Endothelial cell of umbilical vein (primary cell): ENCODE data around the gene GET4. TPM values are rescaled to one million over a fixed set of nuclear protein-coding genes. Genes with fewer than 3 reads are reported as not detected.

ENCODE experiments used
- BruUV-seq: library from RNA; stranded (reverse); fragments of 400-500 nt; replicated peaks from 2 replicates; lab custom pipeline; 2021; lab: Mats Ljungman, UMichigan
- CTCF ChIA-PET: fragments of 300-600, 350-600 bp; sonication (Branson Sonifier 250); formaldehyde crosslinking; loops from one replicate; lab custom pipeline; 2021; ENCODE audit warnings: antibody characterized with exemption, inconsistent platforms; lab: Charles Lee
- POLR2A ChIA-PET: fragments of 300-600, 350-600 bp; sonication (Branson Sonifier 250); formaldehyde crosslinking; loops from one replicate; lab custom pipeline; 2021; ENCODE audit warnings: antibody characterized with exemption, inconsistent platforms; lab: Charles Lee
- DNase-seq: peaks from one replicate; pipeline ENCODE4 v3.0.0-alpha.2; 2011; ENCODE audit warnings: low read depth, low spot score
- FAIRE-seq: peaks from 2 replicates; lab custom pipeline; 2011; peaks lifted over from hg19 to GRCh38; lab: Jason Lieb, UNC
- H2AFZ ChIP-seq: 2 replicates; pipeline ENCODE4 v1.6.0; 2012; ENCODE audit warnings: low read depth, low read length, control low read depth, inconsistent platforms
- H3K27ac ChIP-seq: 2 replicates; pipeline ENCODE4 v1.5.1; 2011; ENCODE audit warnings: low read depth, mild to moderate bottlenecking, control low read depth, low read length, moderate library complexity; ENCODE audit not compliant: insufficient read depth
- H3K27me3 ChIP-seq, 2 experiments: 2 replicates each; pipeline versions ENCODE4 v1.6.0 to v1.6.1; 2011; ENCODE audit warnings: low read length in 2 of 2, mixed read lengths in 1 of 2; ENCODE audit not compliant: control insufficient read depth in 2 of 2, insufficient read depth in 2 of 2
- H3K36me3 ChIP-seq, 2 experiments: 2 replicates in 1 of 2; 3 replicates in 1 of 2; pipeline ENCODE4 v1.5.1; 2011; ENCODE audit warnings: low read length in 2 of 2, mild to moderate bottlenecking in 1 of 2, moderate library complexity in 1 of 2; ENCODE audit not compliant: control insufficient read depth in 2 of 2, insufficient read depth in 2 of 2; ENCODE audit errors: extremely low read depth in 1 of 2
- H3K4me1 ChIP-seq: 3 replicates; pipeline ENCODE4 v1.5.1; 2011; ENCODE audit warnings: mild to moderate bottlenecking, low read length; ENCODE audit not compliant: control insufficient read depth, insufficient read depth; ENCODE audit errors: extremely low read depth
- H3K4me2 ChIP-seq: 2 replicates; pipeline ENCODE4 v1.6.1; 2011; ENCODE audit warnings: low read length, control low read depth, mixed read lengths; ENCODE audit not compliant: insufficient read depth
- H3K4me3 ChIP-seq, 3 experiments: fragments of 200-600 bp in 1 of 3; sonication (generic), shearing (Covaris generic) in 1 of 3; replicated peaks in 1 of 3; 2 replicates each; pipeline ENCODE4 v1.5.1; 2011 to 2016; ENCODE audit warnings: control low read depth in 3 of 3, low read length in 3 of 3, mild to moderate bottlenecking in 2 of 3, inconsistent platforms in 1 of 3, low read depth in 1 of 3, moderate library complexity in 1 of 3; ENCODE audit not compliant: insufficient read depth in 1 of 3
- H3K79me2 ChIP-seq: 2 replicates; pipeline ENCODE4 v1.6.0; 2012; ENCODE audit warnings: low read length, inconsistent platforms; ENCODE audit not compliant: control insufficient read depth, insufficient read depth
- H3K9ac ChIP-seq: replicated peaks from 2 replicates; pipeline ENCODE3; 2011; ENCODE audit warnings: low read length, control low read depth; ENCODE audit not compliant: insufficient read depth; ENCODE audit errors: extremely low read depth
- H3K9me1 ChIP-seq: replicated peaks from 3 replicates; pipeline ENCODE4 v1.6.0; 2011; ENCODE audit warnings: mild to moderate bottlenecking, low read length; ENCODE audit not compliant: control insufficient read depth, insufficient read depth; ENCODE audit errors: extremely low read depth
- H3K9me3 ChIP-seq: replicated peaks from 2 replicates; pipeline ENCODE4 v1.5.1; 2012; ENCODE audit warnings: low read length, inconsistent platforms; ENCODE audit not compliant: control insufficient read depth, insufficient read depth
- H4K20me1 ChIP-seq: replicated peaks from 2 replicates; pipeline ENCODE3; 2011; ENCODE audit warnings: mild to moderate bottlenecking, low read length; ENCODE audit not compliant: control insufficient read depth, insufficient read depth; ENCODE audit errors: extremely low read depth
- CTCF ChIP-seq, 2 donors: IDR thresholded peaks; 1 replicate in 1 of 2; 2 replicates in 1 of 2; pipeline ENCODE4 v1.5.1; 2011; ENCODE audit warnings: low read length in 2 of 2, mild to moderate bottlenecking in 2 of 2, moderate library complexity in 2 of 2, control low read depth in 1 of 2, inconsistent platforms in 1 of 2, low read depth in 1 of 2; ENCODE audit not compliant: insufficient read depth in 1 of 2; ENCODE audit errors: extremely low read depth in 1 of 2
- EZH2 ChIP-seq: IDR thresholded peaks from 2 replicates; pipeline ENCODE4 v1.6.1; 2012; ENCODE audit warnings: borderline replicate concordance, low read depth, mild to moderate bottlenecking, moderate library complexity, low read length, inconsistent platforms; ENCODE audit not compliant: severe bottlenecking
- FOS ChIP-seq: IDR thresholded peaks from 2 replicates; pipeline ENCODE4 v1.6.1; 2011; ENCODE audit warnings: mild to moderate bottlenecking, low read length, moderate library complexity, borderline replicate concordance; ENCODE audit not compliant: insufficient read depth
- GATA2 ChIP-seq: IDR thresholded peaks from 2 replicates; pipeline ENCODE4 v1.7.0; 2011; ENCODE audit warnings: low read depth, mild to moderate bottlenecking, moderate library complexity, mixed read lengths, low read length; ENCODE audit not compliant: insufficient read length, insufficient read depth
- JUN ChIP-seq: IDR thresholded peaks from 2 replicates; pipeline ENCODE4 v1.6.1; 2011; ENCODE audit warnings: borderline replicate concordance, low read depth; ENCODE audit not compliant: insufficient read length, insufficient read depth
- MAX ChIP-seq: IDR thresholded peaks from 2 replicates; pipeline ENCODE4 v1.6.1; 2011; ENCODE audit not compliant: insufficient read depth, insufficient read length
- MYC ChIP-seq: IDR thresholded peaks from one replicate; pipeline ENCODE4 v1.6.1; 2011; ENCODE audit warnings: mild to moderate bottlenecking, low read depth, low read length
- POLR2A ChIP-seq: IDR thresholded peaks from 2 replicates; pipeline ENCODE4 v1.6.1; 2012; ENCODE audit warnings: low read depth, mild to moderate bottlenecking, control low read depth, low read length
- POLR2AphosphoS5 ChIP-seq: IDR thresholded peaks from 2 replicates; pipeline ENCODE4 v1.6.1; 2012; ENCODE audit warnings: low read depth, mild to moderate bottlenecking, control low read depth, low read length, moderate library complexity; ENCODE audit not compliant: insufficient read depth
- dilution Hi-C: fragments of 300-500 bp; cut with MboI; formaldehyde crosslinking; loops from one replicate; pipeline ENCODE4 v1.15.0; 2019; ENCODE audit warnings: low sequenced_read_pairs; ENCODE audit not compliant: extremely low pct_ligation_motif_present
- intact Hi-C: fragments of 100-400 bp; cut with micrococcal nuclease; formaldehyde crosslinking; loops from one replicate; pipeline ENCODE4 v1.10.0; 2022
- polyA plus RNA-seq, 4 experiments: library from polyadenylated mRNA; depleted of rRNA in 3 of 4; stranded (reverse) in 3 of 4; unstranded in 1 of 4; fragments of >200 nt; gene quantifications; 2 replicates each; pipeline versions ENCODE4 v1.2.1 to v1.2.3, GENCODE V29; 2011 to 2012; ENCODE audit warnings: missing spikeins in 1 of 4
- total RNA-seq: library from RNA; stranded (reverse); gene quantifications from 2 replicates; pipeline ENCODE4 v1.2.3, GENCODE V29; 2021

GET4 gene
- total and polyA plus RNA-seq, 2 donors (not counting 3 experiments of a cell fraction or from before 2014, with no cell fraction given) = 48.4 to 58.1 TPM

- no peak overlapping the region for H2AFZ ChIP-seq
- no peaks in the 10 kb centered on the region for H3K27me3 ChIP-seq
- no peaks in the 10 kb centered on the region for H3K9me1 ChIP-seq
- POLR2A ChIA-PET = no interaction called here
- H3K9me3 ChIP-seq = no peaks in the 10 kb centered on the region
- H3K4me1 ChIP-seq = peaks cover 11% of the 10 kb centered on the region
- no peaks in the 10 kb centered on the region for H3K36me3 ChIP-seq
- no peak overlapping the region for H3K4me3 ChIP-seq
- no peak for FAIRE-seq
- CTCF ChIA-PET = no interaction called here
- no peak overlapping the region for H3K27ac ChIP-seq
- no peaks in the 10 kb centered on the region for H3K79me2 ChIP-seq
- no peak for DNase-seq
- dilution Hi-C loops (no loop called here), intact Hi-C loops (no loop called here)
- no peaks in the 10 kb centered on the region for H4K20me1 ChIP-seq
- no peak for TF ChIP-seq MAX
- TF ChIP-seq POLR2AphosphoS5 = no peak
- no peak for TF ChIP-seq JUN
- TF ChIP-seq GATA2 = no peak
- TF ChIP-seq EZH2 = no peak
- TF ChIP-seq POLR2A = no peak
- no peak for TF ChIP-seq CTCF (IDR thresholded peaks at IDR 0.05; ENCODE audit: extremely low read depth in 1 of 2, insufficient read depth in 1 of 2, low read depth in 1 of 2, low read length in 2 of 2)
- no peak for TF ChIP-seq FOS
- TF ChIP-seq MYC = no peak
- BruUV-seq = no TSS peak
- no peak overlapping the region for H3K9ac ChIP-seq
- no peak overlapping the region for H3K4me2 ChIP-seq
Measured at GRCh38 chr7:924541-925231, 48.3 kb downstream of the GET4 start.
